GM19397 (cell line): ENCODE results near the gene GPR84.
"Not testable (repeated sequence)": the region's sequence is repeated elsewhere in the genome, so short reads cannot be mapped to it uniquely, and the experiment has no call there.

ENCODE experiments used
- ATAC-seq: cut with Tn5 transposase; IDR thresholded peaks from one replicate; pipeline ENCODE4 v1.9.1; 2021; ENCODE audit warnings: mild to moderate bottlenecking, moderate library complexity; ENCODE audit not compliant: unreplicated experiment

GPR84 gene

DNA sequence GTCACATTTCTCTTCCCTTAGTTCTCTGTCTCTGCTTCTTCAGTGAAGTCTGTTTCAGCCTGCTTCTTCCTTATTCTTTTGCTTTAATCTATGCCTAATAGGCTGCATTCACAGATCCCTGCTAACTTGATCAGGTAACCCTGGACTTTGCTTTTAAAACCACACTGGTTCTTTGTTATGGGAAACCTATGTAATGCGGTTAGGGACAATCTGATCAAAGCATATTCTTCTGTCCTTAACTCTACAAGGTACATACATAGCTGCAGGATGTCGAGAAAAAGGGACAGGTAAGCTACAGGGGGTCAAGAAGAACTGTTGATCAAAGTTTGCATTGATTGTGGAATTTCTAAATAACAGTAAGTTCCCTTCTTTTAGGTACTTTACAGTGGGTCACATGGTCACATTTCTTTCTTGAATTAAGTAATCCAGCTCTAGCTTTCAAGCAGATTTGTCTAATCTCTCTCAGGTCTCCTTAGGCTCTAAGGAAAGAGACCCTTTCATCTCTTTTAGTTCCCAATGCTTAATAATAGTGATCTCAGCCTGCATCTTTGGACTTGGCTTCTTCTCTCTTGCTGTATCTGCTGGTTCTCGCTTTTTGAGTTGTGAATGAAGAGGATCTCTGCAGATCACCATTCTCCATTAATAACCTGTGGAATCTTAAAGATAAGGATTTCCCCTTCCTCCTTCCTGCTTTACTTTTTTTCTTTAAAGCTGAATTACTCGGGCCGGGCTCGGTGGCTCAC is 35.5 kb downstream of the GPR84 start:
- no peak for ATAC-seq

DNA sequence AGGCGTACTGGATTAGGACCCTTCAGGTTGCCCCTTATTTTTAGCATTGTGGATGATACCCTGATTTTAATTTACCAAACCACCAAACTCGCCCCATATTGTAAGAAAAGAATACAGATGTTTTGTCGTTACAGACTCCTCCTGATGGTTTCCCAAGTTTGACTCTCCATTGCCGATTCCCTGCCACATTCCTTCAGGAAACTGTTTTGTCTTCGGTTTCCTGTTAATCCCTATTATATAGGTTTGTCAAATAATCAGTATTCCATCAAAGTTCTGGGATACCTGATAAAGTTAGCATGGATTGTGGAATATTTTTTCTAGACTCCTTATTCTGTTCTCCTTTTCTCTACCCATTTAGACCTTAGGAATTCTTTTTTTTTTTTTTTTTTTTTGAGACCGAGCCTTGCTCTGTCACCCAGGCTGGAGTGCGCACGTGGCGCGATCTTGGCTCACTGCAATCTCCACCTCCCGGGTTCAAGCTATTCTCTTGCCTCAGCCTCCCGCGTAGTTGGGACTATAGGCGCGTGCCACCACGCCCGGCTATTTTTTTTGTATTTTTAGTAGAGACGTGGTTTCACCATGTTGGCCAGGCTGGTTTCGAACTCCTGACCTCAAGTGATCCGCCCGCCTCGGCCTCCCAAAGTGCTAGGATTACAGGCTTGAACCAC is 38.7 kb downstream of the GPR84 start:
- not testable (repeated sequence) for ATAC-seq

DNA sequence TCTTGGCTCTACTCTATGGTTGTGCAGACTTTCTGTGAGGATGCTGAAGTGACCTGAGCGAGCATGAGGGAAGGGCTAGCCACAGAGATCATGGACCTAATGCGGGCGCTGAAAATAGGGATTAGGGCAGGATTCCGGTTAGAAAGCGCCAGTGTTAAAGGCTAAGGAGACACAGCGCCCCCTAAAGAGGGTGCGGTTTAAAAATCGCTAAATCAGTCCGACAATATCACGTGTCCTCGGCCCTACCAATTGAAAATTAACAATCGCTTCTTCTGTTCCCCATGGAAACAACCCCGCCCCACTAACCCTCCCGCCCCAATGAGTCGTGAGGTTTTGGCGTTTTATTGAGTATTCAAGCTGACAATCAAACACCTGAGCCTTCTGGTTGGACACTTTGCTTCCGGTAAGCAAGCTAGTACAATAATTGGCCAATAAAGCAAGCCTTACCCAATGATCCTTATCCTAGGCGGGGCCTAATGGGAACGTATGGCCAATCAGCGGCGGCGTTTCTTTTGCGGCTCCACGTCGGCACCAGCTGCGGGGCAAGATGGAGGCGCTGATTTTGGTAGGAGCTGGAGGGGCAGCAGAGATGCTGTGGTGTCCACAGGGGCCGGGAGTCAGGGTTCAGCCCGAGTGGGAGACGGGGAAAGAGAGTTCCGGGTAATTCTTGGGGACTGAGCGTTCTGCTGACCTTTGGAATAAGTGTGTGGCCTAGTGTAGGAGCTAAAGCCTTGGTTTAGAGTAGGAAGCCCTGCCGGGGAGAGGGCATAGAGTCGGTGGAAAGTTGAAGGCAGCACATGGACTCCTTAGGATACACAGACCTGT is 39.5 kb downstream of the GPR84 start, which contains the start of gene COPZ1:
Gene COPZ1, plus strand, starts transcription at position 515 of the 825 bp plus-strand sequence. Its CDS starts 33 bp downstream, at position 548.
- peak; percentile 98 for ATAC-seq

DNA sequence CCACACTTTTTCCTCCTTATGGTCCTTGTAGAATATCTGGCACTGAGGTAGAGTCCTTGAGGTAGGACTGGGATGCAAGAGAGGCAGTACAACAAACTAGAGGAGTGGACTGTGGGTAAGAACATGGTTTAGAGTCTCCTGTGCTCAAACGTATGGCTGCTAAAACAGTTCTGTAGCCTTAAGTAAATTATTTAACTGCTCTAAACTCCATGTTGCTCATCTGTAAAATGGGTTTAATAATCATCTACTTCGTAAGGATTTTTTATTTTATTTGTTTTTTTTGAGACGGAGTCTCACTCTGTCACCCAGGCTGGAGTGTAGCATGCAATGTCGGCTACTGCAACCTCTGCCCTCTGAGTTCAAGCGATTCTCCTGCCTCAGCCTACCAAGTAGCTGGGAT is 42.9 kb downstream of the GPR84 start:
- no peak for ATAC-seq
